ENCODE data around the gene LPCAT1.

The LPCAT1 gene

DNA sequence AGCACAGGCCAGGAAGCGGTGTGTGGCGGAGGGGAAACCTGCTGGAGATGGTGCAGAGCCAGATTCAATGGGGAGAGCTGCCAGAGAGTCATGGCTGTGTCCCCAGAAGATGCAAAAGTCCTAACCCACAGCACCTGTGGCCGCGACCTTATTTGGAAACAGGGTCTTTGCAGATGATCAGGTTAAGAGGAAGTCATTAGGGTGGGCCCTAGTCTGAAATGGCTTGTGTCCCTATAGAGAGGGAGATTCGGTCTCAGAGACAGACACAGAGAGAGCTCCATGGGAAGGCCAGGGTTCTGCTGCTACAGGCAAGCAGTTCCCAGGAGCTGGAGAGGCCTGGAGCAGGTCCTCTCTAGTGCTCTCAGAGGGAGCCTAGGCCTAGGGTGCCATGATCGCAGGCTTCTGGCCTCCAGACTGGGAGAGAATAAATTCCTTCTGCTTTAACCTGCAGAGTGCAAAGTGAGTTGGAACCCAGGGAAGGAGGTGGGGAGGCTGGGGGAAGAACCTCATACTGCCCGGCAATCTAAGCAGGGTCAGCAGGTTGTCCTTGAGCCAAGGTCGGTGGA is 1.9 kb upstream of the LPCAT1 start:
- no peak for TF ChIP-seq ZFX (IDR thresholded peaks at IDR 0.05)
- TF ChIP-seq, protein P1, sequence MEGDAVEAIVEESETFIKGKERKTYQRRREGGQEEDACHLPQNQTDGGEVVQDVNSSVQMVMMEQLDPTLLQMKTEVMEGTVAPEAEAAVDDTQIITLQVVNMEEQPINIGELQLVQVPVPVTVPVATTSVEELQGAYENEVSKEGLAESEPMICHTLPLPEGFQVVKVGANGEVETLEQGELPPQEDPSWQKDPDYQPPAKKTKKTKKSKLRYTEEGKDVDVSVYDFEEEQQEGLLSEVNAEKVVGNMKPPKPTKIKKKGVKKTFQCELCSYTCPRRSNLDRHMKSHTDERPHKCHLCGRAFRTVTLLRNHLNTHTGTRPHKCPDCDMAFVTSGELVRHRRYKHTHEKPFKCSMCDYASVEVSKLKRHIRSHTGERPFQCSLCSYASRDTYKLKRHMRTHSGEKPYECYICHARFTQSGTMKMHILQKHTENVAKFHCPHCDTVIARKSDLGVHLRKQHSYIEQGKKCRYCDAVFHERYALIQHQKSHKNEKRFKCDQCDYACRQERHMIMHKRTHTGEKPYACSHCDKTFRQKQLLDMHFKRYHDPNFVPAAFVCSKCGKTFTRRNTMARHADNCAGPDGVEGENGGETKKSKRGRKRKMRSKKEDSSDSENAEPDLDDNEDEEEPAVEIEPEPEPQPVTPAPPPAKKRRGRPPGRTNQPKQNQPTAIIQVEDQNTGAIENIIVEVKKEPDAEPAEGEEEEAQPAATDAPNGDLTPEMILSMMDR (conservative IDR thresholded peaks at IDR 0.05): no peak
- H3K27ac ChIP-seq: no peak overlapping the region

DNA sequence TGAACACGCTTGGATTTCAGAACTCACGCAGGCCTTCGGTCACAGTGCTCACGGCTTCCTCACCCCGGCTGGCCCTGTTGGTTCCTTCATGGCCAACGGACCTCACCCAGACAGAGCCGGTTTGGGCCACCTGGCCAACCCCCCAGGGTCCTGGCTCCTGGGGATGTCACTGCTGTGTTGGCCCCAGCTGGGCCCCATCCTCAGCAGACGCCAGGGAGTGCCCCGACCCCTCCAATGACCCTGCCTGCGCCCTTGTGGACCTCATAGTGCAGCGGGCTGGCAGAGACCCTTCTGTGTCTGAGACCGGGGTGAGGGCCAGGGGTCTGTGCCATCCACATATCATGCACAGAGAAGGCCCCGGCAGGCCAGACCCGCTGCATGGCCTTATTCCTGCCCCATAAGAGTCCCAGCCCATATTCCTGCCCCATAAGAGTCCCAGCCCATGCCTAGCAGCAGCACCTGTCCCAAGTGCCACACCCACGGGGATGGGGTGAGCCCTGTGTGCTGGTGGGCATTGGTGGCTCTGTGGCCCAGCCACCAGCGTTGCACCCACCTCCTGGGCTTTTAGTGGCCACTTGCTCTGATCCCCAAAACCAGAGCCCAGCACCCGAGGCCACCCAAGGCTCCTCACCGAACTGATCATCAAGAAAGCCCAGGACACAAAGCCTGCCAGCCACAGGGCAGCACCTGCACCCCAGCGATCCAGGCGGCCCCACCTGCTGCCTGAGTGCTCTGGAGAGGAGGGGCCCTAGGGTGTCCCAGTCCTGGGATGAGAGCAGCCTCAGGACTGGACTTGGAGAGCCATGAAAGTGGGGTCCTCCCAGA is 1.3 kb upstream of the LPCAT1 start:
- peak overlapping the region; percentile 72; the same call in 1 of the 2 replicates for H3K27ac ChIP-seq
- TF ChIP-seq, protein P1 (conservative IDR thresholded peaks at IDR 0.05): no peak
- TF ChIP-seq ZFX (IDR thresholded peaks at IDR 0.05): no peak

DNA sequence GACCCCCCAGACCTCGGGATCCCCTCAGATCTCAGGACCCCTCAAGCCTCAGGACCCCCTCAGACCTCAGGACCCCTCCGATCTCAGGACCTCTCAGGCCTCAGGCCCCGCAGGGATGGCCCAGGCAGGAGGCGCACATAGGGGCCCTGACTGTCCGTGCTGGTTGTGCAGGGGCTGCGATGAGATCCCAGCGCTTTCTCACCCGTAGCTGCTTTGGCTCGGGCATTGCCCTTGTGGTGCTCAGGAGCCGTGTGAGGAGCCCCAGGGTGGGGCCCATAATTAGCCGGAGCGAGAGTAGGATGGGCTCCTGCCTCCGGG is 680 bp upstream of the LPCAT1 start:
- peak overlapping the region; percentile 72 for H3K27ac ChIP-seq
- no peak for TF ChIP-seq ZFX (IDR thresholded peaks at IDR 0.05)
- TF ChIP-seq, protein P1 (conservative IDR thresholded peaks at IDR 0.05): no peak

DNA sequence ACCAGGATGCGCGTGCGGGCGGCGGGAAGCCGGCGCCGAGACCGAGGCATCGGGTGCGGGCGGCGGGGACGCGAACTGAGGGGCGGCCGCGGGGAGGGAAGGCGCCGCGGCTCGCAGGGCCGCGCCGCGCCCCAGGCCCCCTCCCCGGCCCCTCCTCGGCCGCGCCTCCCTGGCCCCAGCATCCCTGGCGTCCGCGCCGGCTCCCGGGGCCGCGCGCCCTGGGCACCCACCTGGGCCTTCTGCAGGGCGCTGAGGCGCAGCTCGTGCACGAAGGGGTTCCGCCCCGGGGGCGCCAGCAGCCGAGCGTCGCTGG is 324 bp downstream of the LPCAT1 start:
- H3K27ac ChIP-seq: peak overlapping the region; percentile 72
- TF ChIP-seq ZFX (IDR thresholded peaks at IDR 0.05): peak; percentile 68
- TF ChIP-seq, protein P1 (conservative IDR thresholded peaks at IDR 0.05): no peak

DNA sequence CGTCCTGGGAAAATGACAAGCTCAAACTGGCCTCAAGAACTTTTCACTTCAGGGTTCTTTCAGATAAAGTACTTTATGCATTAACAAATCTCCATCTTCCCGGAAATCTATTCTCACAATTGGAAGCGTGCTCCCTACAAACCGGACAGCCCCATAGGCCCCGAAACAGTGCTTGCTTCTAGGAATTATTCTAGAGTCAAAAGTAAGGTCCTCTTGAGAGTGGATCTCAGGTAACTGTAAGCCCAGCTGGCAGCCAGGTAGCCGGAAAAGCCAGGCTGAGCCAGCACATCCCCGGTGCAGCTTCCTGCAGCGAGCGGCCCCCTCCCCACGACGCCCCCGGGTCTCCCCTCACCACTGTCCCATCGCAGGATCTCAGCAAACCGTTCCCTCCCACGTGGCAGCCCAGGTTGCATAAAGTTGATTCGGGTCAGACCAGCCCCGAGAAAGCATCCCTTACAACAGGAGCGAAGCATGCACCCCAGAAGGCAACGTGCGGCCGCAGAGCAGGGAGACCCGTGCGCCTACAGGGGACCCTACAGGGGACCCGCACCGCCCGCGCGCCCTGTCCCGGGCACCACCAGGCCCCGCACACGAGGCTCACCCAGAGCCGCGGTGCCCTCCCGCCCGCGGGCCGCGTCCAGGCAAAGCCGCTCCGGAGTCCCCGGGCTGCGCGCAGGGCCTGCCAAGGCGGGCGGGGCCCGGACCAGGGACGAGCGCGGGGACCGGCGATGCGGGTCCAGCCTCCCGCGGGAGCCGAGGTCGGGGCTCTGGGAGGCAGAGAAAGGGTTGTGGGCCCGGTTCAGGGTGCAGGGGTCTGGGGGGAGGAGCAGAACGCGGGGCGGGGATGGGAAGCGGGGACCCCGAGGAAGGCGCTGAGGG is 920 bp downstream of the LPCAT1 start:
- peak overlapping the region; percentile 72 for H3K27ac ChIP-seq
- peak; percentile 74; the same call in 1 of the 2 replicates for TF ChIP-seq ZFX (IDR thresholded peaks at IDR 0.05)
- TF ChIP-seq, protein P1 (conservative IDR thresholded peaks at IDR 0.05): no peak

DNA sequence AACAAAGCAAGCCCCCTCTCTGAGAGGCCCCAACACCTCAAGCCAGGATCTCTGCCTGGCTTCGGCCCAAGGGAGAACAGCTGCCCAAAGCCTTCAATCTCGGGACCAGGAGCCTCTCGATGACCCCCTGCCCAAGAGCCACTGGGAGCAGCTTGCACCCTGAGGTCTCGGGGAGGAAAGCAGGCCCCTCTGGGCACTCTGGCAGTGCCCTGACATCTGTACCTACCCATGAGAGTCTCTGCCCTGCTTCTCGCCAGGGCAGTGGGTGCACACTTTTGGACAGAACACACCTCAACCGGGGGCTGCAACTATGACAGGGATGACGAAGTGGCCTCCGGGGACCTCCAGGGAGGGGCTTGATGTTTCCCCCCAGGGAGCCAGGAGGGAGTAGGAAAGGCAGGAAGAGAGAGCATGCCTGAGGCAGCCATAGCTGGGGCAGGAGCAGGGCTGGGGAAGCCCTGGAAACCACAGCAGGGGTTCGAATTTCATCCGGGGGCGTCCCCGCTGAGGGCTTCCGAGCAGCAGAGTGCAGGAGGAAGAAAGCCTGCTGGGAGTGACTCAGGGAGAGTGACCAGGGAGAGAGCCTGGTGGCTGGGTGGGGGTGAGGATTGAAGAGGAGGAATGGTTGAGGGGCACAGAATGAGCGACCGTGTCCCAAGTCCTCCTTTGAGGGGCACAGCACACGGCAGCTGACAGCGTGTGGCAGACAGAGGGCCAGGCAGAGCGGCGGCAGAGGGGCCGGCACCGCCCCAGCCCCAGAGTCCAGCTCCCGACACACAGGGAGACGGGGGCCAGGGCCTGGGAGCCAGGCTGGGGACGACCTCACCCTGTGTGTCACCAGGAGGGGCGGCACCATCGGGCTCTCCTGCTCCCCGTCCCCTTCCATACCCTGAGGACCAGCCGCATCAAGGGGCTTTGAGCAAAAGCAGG is 1.8 kb downstream of the LPCAT1 start:
- TF ChIP-seq, protein P1 (conservative IDR thresholded peaks at IDR 0.05): no peak
- no peak overlapping the region for H3K27ac ChIP-seq

Measured in C4-2B (cell line).